Measurements from ENCODE around the gene GPRIN3. TPM values are rescaled to one million over a fixed set of nuclear protein-coding genes. Genes with fewer than 3 reads are reported as not detected.

GPRIN3 gene
- total and polyA plus RNA-seq, 2 experiments from 2014 or later, result 0.74 to 3.2 TPM

DNA sequence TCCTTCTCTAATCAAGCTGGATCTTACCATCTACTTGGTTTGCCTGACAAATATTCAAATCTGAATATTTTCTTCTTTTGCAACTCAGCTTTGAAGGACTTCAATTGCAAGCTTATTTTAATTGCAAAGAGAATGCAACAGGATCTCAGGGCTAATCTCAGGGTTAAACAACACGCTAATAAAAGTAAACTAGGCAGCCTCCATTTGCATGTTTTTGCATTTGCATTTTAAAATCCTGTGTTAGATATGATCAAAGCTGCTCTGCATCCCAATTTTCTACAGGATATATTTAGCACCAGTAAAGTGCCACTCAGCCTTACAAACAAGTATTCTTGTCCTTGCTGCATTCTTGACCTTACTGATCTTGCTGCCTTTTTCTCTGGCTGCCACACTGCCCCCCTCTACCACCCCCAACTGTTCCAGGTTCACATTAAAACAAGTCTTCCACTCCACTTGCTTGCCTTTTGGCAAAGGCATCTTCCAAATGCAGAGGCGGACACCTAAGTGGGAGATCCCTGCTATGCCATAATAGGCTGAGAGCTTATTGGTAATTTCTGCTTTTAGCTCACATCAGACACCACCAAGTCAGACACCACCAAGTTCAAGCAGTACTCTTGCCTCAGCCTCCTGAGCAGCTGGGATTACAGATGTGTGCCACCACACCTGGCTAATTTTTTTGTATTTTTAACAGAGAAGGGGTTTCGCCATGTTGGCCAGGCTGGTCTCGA, 48.1 kb downstream of the GPRIN3 start:
- peaks cover 42% of the 10 kb centered on the region for H3K4me1 Mint-ChIP-seq
- DNase-seq (ENCODE audit: low spot score) (no peak), ATAC-seq (peak; percentile 31)
- H3F3A ChIP-seq (replicated peaks; ENCODE audit: low read depth), result no peaks in the 10 kb centered on the region
- no peak overlapping the region for H2AFZ ChIP-seq
- no peaks in the 10 kb centered on the region for H4K20me1 ChIP-seq (replicated peaks; ENCODE audit: insufficient read depth)
- peaks cover 25% of the 10 kb centered on the region for H3K4me1 ChIP-seq (ENCODE audit: insufficient read depth)
- H3K9me2 ChIP-seq (ENCODE audit: insufficient read depth), result no peaks in the 10 kb centered on the region
- no peaks in the 10 kb centered on the region for H3K79me2 ChIP-seq (replicated peaks; ENCODE audit: insufficient read depth)
- H3K36me3 ChIP-seq (ENCODE audit: insufficient read depth), result no peaks in the 10 kb centered on the region
- H3K27me3 Mint-ChIP-seq (ENCODE audit: insufficient read depth, low read depth, poor library complexity), result peaks cover 3% of the 10 kb centered on the region
- no peak overlapping the region for H3K27ac ChIP-seq (ENCODE audit: low read depth)
- peak overlapping the region; percentile 47 for H3K27ac Mint-ChIP-seq
- no peak overlapping the region for H3K4me3 ChIP-seq
- H3K27me3 ChIP-seq (ENCODE audit: insufficient read depth), result no peaks in the 10 kb centered on the region
- H3K9me3 Mint-ChIP-seq, result peaks cover 3% of the 10 kb centered on the region; the same call in 1 of the 3 replicates
- TF ChIP-seq ZNF331 (CRISPR knock-in tag; IDR thresholded peaks at IDR 0.05; ENCODE audit: low read depth) (no peak), JUNB (IDR thresholded peaks at IDR 0.05; ENCODE audit: unreplicated experiment) (no peak), EZH2 (IDR thresholded peaks at IDR 0.05; ENCODE audit: low read depth, unreplicated experiment) (no peak), CREB1 (CRISPR knock-in tag; IDR thresholded peaks at IDR 0.05; ENCODE audit: low read depth) (no peak), STAT1 (IDR thresholded peaks at IDR 0.05; ENCODE audit: unreplicated experiment) (no peak), EZH2phosphoT487 (IDR thresholded peaks at IDR 0.05; ENCODE audit: unreplicated experiment) (no peak), POLR2AphosphoS5 (IDR thresholded peaks at IDR 0.05; ENCODE audit: low read depth) (no peak)
- TF ChIP-seq, protein P1, sequence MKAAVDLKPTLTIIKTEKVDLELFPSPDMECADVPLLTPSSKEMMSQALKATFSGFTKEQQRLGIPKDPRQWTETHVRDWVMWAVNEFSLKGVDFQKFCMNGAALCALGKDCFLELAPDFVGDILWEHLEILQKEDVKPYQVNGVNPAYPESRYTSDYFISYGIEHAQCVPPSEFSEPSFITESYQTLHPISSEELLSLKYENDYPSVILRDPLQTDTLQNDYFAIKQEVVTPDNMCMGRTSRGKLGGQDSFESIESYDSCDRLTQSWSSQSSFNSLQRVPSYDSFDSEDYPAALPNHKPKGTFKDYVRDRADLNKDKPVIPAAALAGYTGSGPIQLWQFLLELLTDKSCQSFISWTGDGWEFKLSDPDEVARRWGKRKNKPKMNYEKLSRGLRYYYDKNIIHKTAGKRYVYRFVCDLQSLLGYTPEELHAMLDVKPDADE (IDR thresholded peaks at IDR 0.05), result no peak
- 0 out of 3 replicates have a peak overlapping the region, but pooled peaks have one; percentile 1 for H3K4me3 Mint-ChIP-seq
- no peaks in the 10 kb centered on the region for H3K36me3 Mint-ChIP-seq (ENCODE audit: low read depth)
- H3K4me2 ChIP-seq, result peak overlapping the region; percentile 41

DNA sequence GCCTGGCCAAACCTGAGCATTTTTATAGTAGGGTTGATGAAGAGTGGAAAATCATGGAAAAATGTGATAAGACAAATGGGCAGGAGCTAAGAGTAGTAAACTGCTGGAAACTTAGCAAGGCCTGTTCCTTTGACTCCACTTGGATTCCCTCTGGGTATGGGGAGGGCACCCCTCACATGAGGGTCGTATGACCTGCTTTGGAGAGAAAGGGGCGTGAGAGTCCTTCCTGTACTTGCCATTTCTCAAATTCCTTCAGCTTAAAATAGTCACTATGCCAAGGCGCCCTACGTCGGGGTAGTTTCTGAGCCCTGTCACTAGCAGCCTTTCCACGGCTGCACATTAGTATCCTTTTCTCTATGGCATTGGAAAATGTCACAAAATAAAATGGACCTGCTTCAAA, 49.1 kb downstream of the GPRIN3 start:
- Mint-ChIP-seq H3K4me1 (peaks cover 42% of the 10 kb centered on the region), H3K36me3 (ENCODE audit: low read depth) (no peaks in the 10 kb centered on the region), H3K27me3 (ENCODE audit: insufficient read depth, low read depth, poor library complexity) (peaks cover 3% of the 10 kb centered on the region), H3K4me3 (no peak overlapping the region), H3K27ac (peak overlapping the region; percentile 14; the same call in 1 of the 2 replicates), H3K9me3 (peaks cover 3% of the 10 kb centered on the region; the same call in 1 of the 3 replicates)
- ATAC-seq (peak; percentile 22; the same call in 2 of the 3 replicates), DNase-seq (ENCODE audit: low spot score) (peak; percentile 32)
- H3F3A ChIP-seq (replicated peaks; ENCODE audit: low read depth), result no peaks in the 10 kb centered on the region
- H3K27me3 ChIP-seq (ENCODE audit: insufficient read depth), result no peaks in the 10 kb centered on the region
- no peaks in the 10 kb centered on the region for H3K79me2 ChIP-seq (replicated peaks; ENCODE audit: insufficient read depth)
- H3K36me3 ChIP-seq (ENCODE audit: insufficient read depth), result no peaks in the 10 kb centered on the region
- H3K9me2 ChIP-seq (ENCODE audit: insufficient read depth), result no peaks in the 10 kb centered on the region
- peak overlapping the region; percentile 41 for H3K4me2 ChIP-seq
- peaks cover 25% of the 10 kb centered on the region for H3K4me1 ChIP-seq (ENCODE audit: insufficient read depth)
- no peak overlapping the region for H3K4me3 ChIP-seq
- no peaks in the 10 kb centered on the region for H4K20me1 ChIP-seq (replicated peaks; ENCODE audit: insufficient read depth)
- no peak overlapping the region for H3K27ac ChIP-seq (ENCODE audit: low read depth)
- no peak overlapping the region for H2AFZ ChIP-seq
- TF ChIP-seq JUNB (IDR thresholded peaks at IDR 0.05; ENCODE audit: unreplicated experiment) (no peak), NANOG (IDR thresholded peaks at IDR 0.05; ENCODE audit: borderline replicate concordance) (no peak), ZNF114 (CRISPR knock-in tag; IDR thresholded peaks at IDR 0.05) (no peak), EZH2 (IDR thresholded peaks at IDR 0.05; ENCODE audit: low read depth, unreplicated experiment) (no peak), CREB1 (CRISPR knock-in tag; IDR thresholded peaks at IDR 0.05; ENCODE audit: low read depth) (no peak)
- TF ChIP-seq, protein P1 (IDR thresholded peaks at IDR 0.05), result no peak
- TF ChIP-seq, protein P2, sequence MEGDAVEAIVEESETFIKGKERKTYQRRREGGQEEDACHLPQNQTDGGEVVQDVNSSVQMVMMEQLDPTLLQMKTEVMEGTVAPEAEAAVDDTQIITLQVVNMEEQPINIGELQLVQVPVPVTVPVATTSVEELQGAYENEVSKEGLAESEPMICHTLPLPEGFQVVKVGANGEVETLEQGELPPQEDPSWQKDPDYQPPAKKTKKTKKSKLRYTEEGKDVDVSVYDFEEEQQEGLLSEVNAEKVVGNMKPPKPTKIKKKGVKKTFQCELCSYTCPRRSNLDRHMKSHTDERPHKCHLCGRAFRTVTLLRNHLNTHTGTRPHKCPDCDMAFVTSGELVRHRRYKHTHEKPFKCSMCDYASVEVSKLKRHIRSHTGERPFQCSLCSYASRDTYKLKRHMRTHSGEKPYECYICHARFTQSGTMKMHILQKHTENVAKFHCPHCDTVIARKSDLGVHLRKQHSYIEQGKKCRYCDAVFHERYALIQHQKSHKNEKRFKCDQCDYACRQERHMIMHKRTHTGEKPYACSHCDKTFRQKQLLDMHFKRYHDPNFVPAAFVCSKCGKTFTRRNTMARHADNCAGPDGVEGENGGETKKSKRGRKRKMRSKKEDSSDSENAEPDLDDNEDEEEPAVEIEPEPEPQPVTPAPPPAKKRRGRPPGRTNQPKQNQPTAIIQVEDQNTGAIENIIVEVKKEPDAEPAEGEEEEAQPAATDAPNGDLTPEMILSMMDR (conservative IDR thresholded peaks at IDR 0.05; ENCODE audit: low read depth in 2 of 2), result no peak

All from GM23338 (cell line).